NB4 (cell line): ENCODE results near the gene PODNL1.

Experiments used
- DNase-seq: peaks from one replicate; pipeline ENCODE4 v3.0.0; 2010; ENCODE audit warnings: low read depth
- H3K4me3 ChIP-seq: one replicate; pipeline ENCODE4 v1.5.1; 2011; ENCODE audit warnings: mild to moderate bottlenecking, low read depth, low read length, moderate library complexity
- CTCF ChIP-seq: IDR thresholded peaks from one replicate; pipeline ENCODE4 v1.5.1; 2012; ENCODE audit warnings: low read depth, low read length
- MAX ChIP-seq: IDR thresholded peaks from 2 replicates; pipeline ENCODE4 v1.6.1; 2011; ENCODE audit warnings: low read depth, low read length
- MYC ChIP-seq: IDR thresholded peaks from 2 replicates; pipeline ENCODE4 v1.6.1; 2011; ENCODE audit warnings: low read depth, low read length
- POLR2A ChIP-seq: IDR thresholded peaks from 2 replicates; pipeline ENCODE4 v1.6.1; 2011; ENCODE audit warnings: mild to moderate bottlenecking; ENCODE audit not compliant: insufficient read length; ENCODE audit errors: extremely low read depth

The PODNL1 gene

DNA sequence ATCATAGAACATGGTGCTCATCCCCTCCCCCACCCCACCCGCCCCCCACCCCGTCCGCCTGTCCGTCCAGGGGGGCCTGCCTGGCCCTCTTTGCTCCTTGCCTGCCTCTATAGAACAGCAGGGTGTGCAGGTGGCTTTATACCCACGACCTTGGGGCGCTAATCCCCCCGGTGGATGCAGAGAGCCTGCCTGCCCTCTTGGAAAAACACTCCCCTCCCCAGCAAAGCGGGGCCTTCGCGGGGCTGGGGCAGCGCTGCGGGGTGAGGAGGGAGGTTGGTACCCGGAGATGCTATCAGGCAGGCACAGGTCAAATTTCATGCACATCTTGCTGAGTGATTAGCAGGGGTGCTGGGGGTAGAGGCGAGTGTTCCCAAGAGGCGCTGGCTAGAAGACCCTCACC lies 46.0 kb upstream of the PODNL1 start:
- no peak for DNase-seq
- TF ChIP-seq POLR2A (no peak), MAX (no peak), MYC (no peak)
- no peak overlapping the region for H3K4me3 ChIP-seq

DNA sequence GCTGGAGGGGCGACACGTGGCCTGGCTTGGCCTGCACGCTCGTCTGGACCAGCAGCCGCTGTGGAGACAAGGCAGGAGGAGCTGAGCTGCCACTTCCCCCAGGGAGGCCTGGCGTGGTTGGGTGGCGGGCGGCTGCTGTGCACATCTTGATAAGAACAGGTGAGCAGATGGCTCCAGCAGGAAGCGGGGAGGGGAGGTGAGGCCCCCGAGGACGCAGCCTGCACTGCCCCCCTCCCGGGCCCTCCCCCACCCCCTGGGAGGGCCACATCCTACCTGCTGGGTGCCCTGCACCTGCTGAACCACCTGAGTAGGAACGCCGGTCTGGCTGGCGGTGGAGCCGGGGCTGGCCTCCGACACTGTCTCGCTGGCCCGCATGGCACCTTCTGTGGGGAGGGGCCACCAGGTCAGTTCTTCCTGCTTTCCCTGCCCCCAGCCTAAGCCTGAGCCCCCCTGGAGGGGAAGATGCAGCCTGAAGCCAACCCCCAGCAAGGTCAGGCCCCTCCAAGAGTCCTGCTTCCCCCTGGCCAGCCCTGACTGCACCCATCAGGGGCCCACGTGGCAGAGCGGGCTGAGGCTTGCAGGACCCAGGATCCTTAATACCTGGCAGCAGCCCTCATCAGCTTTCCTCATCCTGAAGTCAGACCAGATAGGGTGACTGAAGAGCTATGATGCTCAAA lies 45.1 kb upstream of the PODNL1 start:
- H3K4me3 ChIP-seq = no peak overlapping the region
- DNase-seq = no peak
- TF ChIP-seq MAX (no peak), MYC (no peak), CTCF (no peak), POLR2A (no peak)

GRCh38 chr19:13982773-13983172 lies 44.6 kb upstream of the PODNL1 start:
- TF ChIP-seq POLR2A (no peak), MAX (no peak), MYC (no peak), CTCF (no peak)
- no peak overlapping the region for H3K4me3 ChIP-seq
- no peak for DNase-seq

GRCh38 chr19:13981988-13982501 lies 43.8 kb upstream of the PODNL1 start:
- TF ChIP-seq MAX (no peak), MYC (no peak), POLR2A (no peak), CTCF (no peak)
- DNase-seq = no peak

DNA sequence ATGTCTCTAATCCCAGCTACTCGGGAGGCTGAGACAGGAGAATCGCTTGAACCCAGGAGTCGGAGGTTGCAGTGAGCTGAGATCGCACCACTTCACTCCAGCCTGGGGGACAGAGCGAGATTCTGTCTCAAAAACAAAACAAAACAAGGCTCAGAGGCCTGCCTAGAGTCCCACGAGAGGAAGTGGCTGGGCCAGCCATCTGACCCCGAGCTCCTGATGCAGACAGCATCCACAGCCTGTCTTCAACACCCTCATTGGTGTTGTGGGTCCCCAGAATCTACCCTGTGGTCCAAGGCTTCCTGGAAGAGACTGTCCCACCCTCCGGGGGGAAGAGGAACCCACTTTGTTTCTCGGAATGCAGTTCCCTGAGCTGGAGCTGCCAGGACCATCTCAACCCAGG lies 43.2 kb upstream of the PODNL1 start:
- H3K4me3 ChIP-seq = no peak overlapping the region
- TF ChIP-seq MYC (no peak), POLR2A (no peak), CTCF (no peak), MAX (no peak)
- DNase-seq = no peak

More at GRCh38 chr19:13981988-13982501, 43.8 kb upstream of the PODNL1 start:
- H3K4me3 ChIP-seq = no peak overlapping the region

DNA sequence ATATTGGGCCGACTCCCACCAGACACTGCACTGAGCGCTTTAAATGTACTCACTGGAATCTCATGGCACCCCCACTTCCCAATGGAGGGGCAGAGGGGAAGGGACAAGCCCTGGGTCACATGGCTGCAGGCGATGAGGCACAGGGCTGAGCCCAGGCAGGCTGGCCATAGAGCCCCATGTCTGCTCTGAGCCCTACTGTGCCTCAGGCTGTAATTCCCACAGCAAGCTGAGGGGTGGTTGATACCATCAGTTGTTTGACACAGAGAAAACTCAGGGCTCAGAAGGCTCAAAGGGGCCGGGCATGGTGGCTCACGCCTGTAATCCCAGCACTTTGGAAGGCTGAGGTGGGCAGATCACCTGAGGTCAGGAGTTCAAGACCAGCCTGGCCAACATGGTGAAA lies 42.8 kb upstream of the PODNL1 start:
- no peak for TF ChIP-seq POLR2A
- TF ChIP-seq MAX = no peak
- TF ChIP-seq CTCF = no peak
- no peak for TF ChIP-seq MYC
- H3K4me3 ChIP-seq = no peak overlapping the region

More for the DNA sequence above, 42.8 kb upstream of the PODNL1 start:
- DNase-seq = no peak
